Cerebellar cortex (tissue), 1 donor: Measurements from ENCODE around the gene ZFAND5.

ENCODE experiments used
- DNase-seq: peaks from one replicate; pipeline ENCODE4 v3.0.0-alpha.2; 2015; ENCODE audit warnings: low spot score

The ZFAND5 gene

GRCh38 chr9:72364679-72365524 is at the start of gene ZFAND5:
Gene ZFAND5, minus strand, starts transcription at chr9:72365208. Its CDS starts 4,430 bp downstream, at chr9:72360778.
- peak; percentile 99 for DNase-seq

- no peak for DNase-seq
Measured at GRCh38 chr9:72412483-72413040, 47.6 kb upstream of the ZFAND5 start.

- no peak for DNase-seq
Measured at GRCh38 chr9:72410214-72410613, 45.2 kb upstream of the ZFAND5 start.

- no peak for DNase-seq
Measured at GRCh38 chr9:72407114-72407513, 42.1 kb upstream of the ZFAND5 start.

GRCh38 chr9:72402744-72403143 is 37.7 kb upstream of the ZFAND5 start:
- no peak for DNase-seq

GRCh38 chr9:72401396-72401795 is 36.4 kb upstream of the ZFAND5 start:
- peak; percentile 21 for DNase-seq

- DNase-seq: peak; percentile 52
Measured at GRCh38 chr9:72400866-72401265, 35.9 kb upstream of the ZFAND5 start.

- DNase-seq: no peak
Measured at GRCh38 chr9:72399391-72399790, 34.4 kb upstream of the ZFAND5 start.

GRCh38 chr9:72396247-72397091 is 31.5 kb upstream of the ZFAND5 start:
- DNase-seq: peak; percentile 12

GRCh38 chr9:72394066-72394465 is 29.1 kb upstream of the ZFAND5 start:
- DNase-seq: no peak

- DNase-seq: no peak
Measured at GRCh38 chr9:72390907-72391306, 25.9 kb upstream of the ZFAND5 start.

- DNase-seq: no peak
Measured at GRCh38 chr9:72386186-72386585, 21.2 kb upstream of the ZFAND5 start.

GRCh38 chr9:72384710-72385485 is 19.9 kb upstream of the ZFAND5 start:
- DNase-seq: no peak

GRCh38 chr9:72383978-72384709 is 19.1 kb upstream of the ZFAND5 start:
- no peak for DNase-seq

GRCh38 chr9:72382405-72382804 is 17.4 kb upstream of the ZFAND5 start:
- no peak for DNase-seq

GRCh38 chr9:72377041-72377440 is 12.0 kb upstream of the ZFAND5 start:
- DNase-seq: no peak

- DNase-seq: no peak
Measured at GRCh38 chr9:72371151-72371550, 6.1 kb upstream of the ZFAND5 start.

GRCh38 chr9:72365525-72366256 is 683 bp upstream of the ZFAND5 start:
- peak; percentile 86 for DNase-seq

GRCh38 chr9:72363908-72364678 is 915 bp downstream of the ZFAND5 start:
- DNase-seq: peak; percentile 32

GRCh38 chr9:72363236-72363635 is 1.8 kb downstream of the ZFAND5 start:
- peak; percentile 24 for DNase-seq
